ENCODE measurements around the gene HEXA.
A peak's percentile ranks its signal among the peaks of the same experiment; 100 is the strongest.

HEXA gene

GRCh38 chr15:72372361-72372760 is 3.5 kb downstream of the HEXA start:
- no peak for DNase-seq

GRCh38 chr15:72369964-72370363 is 5.8 kb downstream of the HEXA start:
- no peak for DNase-seq

- no peak for DNase-seq
Measured at GRCh38 chr15:72368899-72369298, 6.9 kb downstream of the HEXA start.

GRCh38 chr15:72368325-72368724 is 7.5 kb downstream of the HEXA start:
- no peak for DNase-seq

GRCh38 chr15:72365844-72366243 is 10.0 kb downstream of the HEXA start:
- no peak for DNase-seq

- no peak for DNase-seq
Measured at GRCh38 chr15:72361176-72361575, 14.6 kb downstream of the HEXA start.

GRCh38 chr15:72358650-72359171 is 17.1 kb downstream of the HEXA start:
- no peak for DNase-seq

- no peak for DNase-seq
Measured at GRCh38 chr15:72358121-72358520, 17.7 kb downstream of the HEXA start.

- no peak for DNase-seq
Measured at GRCh38 chr15:72354496-72354895, 21.3 kb downstream of the HEXA start.

GRCh38 chr15:72353266-72353665 is 22.5 kb downstream of the HEXA start:
- no peak for DNase-seq

- DNase-seq = no peak
Measured at GRCh38 chr15:72345806-72346205, 30.0 kb downstream of the HEXA start.

- DNase-seq = no peak
Measured at GRCh38 chr15:72345280-72345679, 30.5 kb downstream of the HEXA start.

- no peak for DNase-seq
Measured at GRCh38 chr15:72344602-72345001, 31.2 kb downstream of the HEXA start.

- DNase-seq = no peak
Measured at GRCh38 chr15:72342385-72342784, 33.4 kb downstream of the HEXA start.

GRCh38 chr15:72341361-72341760 is 34.5 kb downstream of the HEXA start:
- no peak for DNase-seq

- DNase-seq = no peak
Measured at GRCh38 chr15:72340366-72340765, 35.4 kb downstream of the HEXA start.

- no peak for DNase-seq
Measured at GRCh38 chr15:72339777-72340177, 36.0 kb downstream of the HEXA start.

- no peak for DNase-seq
Measured at GRCh38 chr15:72338617-72339321, 37.0 kb downstream of the HEXA start.

GRCh38 chr15:72338148-72338547 is 37.7 kb downstream of the HEXA start:
- DNase-seq = no peak

- DNase-seq = no peak
Measured at GRCh38 chr15:72334842-72335241, 41.0 kb downstream of the HEXA start.

GRCh38 chr15:72331021-72331420 is 44.8 kb downstream of the HEXA start:
- DNase-seq = no peak

- DNase-seq = no peak
Measured at GRCh38 chr15:72323752-72324151, 52.1 kb downstream of the HEXA start.

- DNase-seq = peak; percentile 79 to 80
Measured at GRCh38 chr15:72319985-72320671, 55.7 kb downstream of the HEXA start, which contains the start of gene CELF6. Gene CELF6, minus strand, starts transcription at chr15:72320157. Its CDS starts 283 bp downstream, at chr15:72319874.

- peak in 1 of 2 experiments; percentile 12 for DNase-seq
Measured at GRCh38 chr15:72319360-72319984, 56.3 kb downstream of the HEXA start.

Measured in cerebellar nuclear complex (tissue), 1 donor.